HK-2 (cell line): ENCODE data around the gene MTUS2.

Experiments
- DNase-seq: peaks from one replicate; pipeline ENCODE4 v3.0.0-alpha.2; 2018; ENCODE audit not compliant: unreplicated experiment

The MTUS2 gene

DNA sequence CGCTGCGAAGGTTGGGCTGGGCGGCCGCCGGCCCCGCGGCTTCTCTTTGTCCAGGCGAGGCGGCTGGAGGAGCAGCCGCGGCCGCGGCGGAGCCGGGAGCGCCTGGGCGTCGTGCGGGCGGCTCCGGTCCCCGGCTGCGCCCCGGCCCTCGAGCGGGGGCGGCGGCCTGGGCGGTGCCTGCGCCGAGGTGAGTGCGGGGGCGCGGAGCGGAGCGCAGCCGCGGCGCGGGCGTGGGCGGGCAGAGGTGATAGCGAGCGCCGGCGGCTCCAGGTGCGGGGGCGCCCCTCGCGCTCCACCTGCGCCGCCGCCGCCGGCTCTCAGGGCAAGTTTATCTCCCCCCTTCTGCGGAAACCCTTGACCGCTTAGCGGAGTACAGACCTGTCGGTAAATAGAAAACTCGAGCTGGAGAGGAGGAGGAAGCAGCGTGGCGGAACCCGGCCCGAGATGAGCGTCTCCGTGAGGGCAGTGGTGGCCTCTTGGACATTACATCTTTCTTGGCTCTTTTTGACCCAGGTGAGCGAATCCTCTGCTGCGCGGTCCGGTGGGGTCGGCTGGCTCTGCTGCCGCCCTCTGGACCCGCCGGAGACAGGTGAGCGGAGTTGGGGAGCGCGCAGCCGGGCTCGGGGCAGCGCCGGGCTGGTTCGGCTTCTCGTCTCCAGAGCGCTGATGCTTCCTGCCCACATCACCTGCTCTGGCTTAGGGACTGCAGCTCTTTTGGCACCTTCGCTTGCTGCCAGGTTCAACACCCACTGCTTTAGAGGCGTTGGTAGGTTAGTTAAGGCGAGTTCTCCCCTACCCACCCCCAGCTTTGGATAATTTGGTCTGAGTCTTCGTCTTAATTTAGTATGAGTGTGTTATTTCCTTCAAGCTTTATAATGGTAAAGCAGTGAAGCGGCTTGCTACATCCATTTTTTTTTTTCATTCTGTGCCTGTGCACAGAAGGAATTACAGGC lies at the start of gene MTUS2:
MTUS2 (plus strand) TSS at position 241 of the 953 bp plus-strand sequence.
- DNase-seq: no peak

GRCh38 chr13:28778308-28779215 lies 41.6 kb upstream of the MTUS2 start:
- DNase-seq: no peak

DNA sequence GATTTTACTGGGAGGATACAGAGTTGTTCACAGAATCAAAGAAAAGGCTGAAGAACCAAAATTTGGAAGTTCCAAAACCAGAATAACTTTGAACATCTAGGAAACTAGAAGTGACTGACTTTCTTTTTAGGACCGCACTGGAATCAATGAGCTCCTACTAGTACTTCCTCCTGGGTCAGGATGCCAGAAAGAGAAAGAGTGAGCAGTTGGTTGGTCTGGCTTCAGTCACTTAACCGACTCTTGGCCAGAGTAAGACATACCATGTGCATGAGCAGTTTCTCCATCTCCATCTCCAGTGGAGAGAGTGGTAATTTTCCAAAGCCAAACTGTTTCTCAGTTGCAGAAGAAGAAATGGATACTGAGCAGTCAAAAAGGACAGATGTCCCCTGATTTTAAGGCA lies 27.1 kb upstream of the MTUS2 start:
- DNase-seq: no peak

DNA sequence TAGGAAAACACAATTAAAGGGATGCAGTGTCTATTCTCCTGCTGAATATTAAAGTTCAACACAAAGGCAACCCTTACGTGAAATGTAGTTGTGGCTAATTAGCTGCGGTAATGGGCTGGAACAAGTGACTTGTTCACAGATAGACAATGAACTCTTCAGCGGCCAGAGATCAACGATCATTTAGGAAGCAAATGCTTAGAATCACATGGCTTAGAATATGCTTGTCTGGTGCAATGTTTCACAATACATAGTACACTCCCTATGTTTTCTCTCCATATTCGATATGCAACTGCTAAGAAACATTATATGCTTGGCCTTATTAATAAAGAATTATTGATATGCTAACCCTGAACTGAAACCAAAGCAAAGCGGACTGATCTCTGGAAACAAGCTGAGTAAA lies 25.7 kb upstream of the MTUS2 start:
- DNase-seq: no peak

GRCh38 chr13:28796938-28797257 lies 23.2 kb upstream of the MTUS2 start:
- no peak for DNase-seq

DNA sequence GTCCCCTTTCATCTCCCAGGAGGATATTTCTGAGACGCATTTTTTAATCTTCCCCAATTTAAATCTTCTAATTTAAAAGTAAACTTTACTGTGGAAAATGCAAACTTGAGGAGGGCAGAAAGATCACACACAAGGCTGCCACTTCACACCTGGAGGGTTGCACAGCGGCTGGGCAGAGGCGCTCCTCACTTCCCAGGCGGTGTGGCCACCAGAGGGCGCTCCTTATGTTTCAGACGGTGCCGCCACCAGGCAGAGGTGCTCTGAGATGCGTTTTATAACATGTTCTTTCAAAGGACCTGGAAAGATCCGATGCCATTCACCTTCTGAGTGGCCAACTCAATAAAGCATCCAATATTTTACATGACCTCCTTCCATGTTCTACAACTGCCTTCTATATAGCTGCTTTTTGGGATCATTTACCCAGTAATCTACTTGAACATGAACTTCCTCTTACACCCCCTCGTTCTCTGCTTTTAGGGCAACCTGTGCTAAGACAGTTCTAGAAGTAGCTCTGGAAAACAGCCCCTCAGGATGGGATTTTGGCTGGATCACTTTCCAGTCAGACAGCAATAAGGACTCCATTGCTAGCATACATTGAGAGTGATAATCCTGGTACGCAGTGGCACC lies 14.8 kb upstream of the MTUS2 start:
- no peak for DNase-seq

- DNase-seq: no peak
Observed at GRCh38 chr13:28817204-28817603, 2.9 kb upstream of the MTUS2 start.

DNA sequence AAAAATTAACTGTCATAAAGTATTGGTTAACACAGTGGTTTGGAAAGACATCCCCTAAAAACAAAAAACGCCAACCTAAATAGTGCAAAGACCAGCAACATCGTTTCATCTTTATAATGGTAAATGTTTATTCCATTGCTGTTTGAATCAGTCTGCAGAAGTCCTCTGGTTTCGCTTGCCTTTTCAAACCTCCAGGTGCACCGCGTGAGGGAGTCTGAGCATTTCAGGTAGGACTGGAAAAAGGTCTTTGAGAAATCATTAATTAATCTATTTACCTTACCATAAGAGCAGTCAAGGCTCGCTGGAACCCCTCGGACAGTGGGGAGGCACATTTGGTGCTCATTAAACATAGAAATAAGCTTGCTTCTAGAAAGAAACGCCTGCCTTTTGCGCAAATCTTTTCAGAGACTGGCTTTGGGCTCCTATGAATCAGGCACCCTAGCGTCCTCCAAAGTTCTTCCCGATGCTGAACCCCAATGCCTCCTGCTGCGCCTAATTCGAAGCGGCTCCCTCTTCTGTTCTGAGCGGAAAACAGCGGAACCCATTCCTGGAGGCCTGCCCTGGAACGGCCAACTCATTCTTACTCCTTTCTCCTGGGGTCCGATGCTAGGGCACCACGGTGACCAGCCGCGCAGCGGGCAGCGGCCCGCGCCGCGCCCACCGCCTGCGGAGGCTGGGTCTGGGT lies 951 bp upstream of the MTUS2 start:
- DNase-seq: no peak

GRCh38 chr13:28819735-28820098 lies 422 bp upstream of the MTUS2 start:
- peak; percentile 44 for DNase-seq

DNA sequence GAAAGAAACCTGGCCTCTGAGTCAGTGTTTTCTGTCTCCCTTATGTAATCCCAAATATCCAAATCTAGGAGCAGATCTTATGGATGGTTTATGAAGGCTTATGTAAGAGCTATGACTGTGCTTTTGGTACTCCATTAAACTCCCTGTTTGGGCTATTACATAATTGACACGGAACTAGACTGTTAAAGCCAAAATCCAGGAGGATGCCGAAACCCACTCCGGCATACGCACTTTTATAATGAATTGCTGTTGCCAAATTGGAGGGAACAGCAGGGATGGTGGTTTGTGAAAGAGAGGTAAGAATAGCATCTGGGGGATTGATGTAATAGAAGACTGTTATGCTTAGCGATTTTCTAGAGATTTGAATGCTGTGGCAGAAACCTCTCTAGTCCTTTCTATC lies 2.0 kb downstream of the MTUS2 start:
- DNase-seq: no peak

DNA sequence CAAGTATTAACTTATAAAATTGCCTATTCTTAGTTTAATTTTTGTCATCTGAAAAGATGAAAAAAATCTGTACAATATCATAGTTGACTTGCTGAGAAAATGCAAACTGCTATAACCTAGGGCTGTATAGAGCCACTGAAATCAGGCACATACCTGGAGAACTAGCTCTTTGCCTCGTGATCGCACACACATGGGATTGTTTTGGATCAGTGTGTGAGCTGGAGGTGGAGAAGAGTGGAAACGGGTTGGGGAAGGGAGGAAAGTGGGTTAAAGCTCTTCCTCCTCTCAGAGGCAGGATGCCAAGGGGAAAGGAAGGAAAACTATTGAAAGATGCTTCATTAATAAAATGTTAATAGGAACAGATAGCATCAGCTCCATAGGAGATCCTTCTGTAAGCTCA lies 2.7 kb downstream of the MTUS2 start:
- no peak for DNase-seq

GRCh38 chr13:28825379-28825778 lies 5.2 kb downstream of the MTUS2 start:
- DNase-seq: no peak

- no peak for DNase-seq
Observed at GRCh38 chr13:28826368-28826767, 6.2 kb downstream of the MTUS2 start.

GRCh38 chr13:28830580-28830979 lies 10.4 kb downstream of the MTUS2 start:
- no peak for DNase-seq

DNA sequence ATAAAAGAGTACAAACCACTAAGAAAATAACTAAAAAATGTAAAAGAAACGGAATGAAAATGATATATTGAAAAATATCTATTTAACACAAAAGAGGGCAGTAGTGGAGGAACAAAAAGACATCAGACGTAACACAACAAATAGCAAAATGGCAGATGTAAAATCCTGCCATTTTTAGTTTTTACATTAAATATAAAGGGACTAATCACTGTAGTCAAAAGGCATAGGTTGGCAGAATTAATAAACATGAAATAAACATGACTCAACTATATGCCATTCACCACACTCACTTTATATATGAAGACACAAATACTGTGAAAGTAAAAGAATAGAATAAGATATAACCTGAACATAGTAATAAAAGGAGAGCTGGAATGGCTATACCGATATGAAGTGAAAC lies 11.0 kb downstream of the MTUS2 start:
- no peak for DNase-seq

DNA sequence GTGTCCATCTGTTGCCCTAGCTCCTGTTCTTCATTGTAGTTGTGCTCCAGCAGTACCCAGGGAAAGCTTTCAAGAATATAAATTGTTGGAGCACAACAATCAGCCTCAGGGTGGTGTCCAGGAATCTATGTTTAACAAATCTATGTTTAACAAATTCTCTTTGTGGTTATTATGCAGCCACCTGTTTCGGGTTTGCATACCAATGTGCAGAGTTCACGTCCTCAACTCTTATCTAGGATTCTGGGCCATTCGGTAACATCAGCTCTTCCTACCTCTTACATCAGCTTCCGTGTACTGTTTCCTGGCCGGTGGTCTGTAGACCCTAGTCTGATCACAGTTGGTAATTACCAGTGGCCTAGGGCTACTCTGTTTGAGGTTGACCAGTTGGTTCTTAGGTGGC lies 17.0 kb downstream of the MTUS2 start:
- no peak for DNase-seq

- DNase-seq: no peak
Observed at GRCh38 chr13:28843639-28844038, 23.5 kb downstream of the MTUS2 start.

DNA sequence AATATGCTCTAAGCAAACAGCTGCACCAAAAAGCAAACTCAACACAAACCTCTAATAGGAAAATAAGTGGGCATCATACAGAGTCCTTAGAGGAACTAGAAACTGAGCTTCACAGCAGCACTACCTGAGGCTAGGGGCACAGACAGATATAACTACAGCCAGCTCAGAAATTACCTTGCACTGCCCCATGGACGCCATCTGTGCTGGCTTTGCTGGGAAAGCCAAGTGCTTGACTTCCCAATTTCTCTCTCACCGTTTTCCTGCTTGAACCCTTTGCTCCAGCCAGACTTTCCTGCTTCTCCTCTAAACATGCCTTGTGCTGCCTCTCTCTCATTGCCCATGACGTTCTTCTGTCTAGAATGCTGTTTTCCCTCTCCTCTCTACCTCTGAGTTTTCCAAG lies 29.3 kb downstream of the MTUS2 start:
- DNase-seq: no peak

GRCh38 chr13:28850226-28850625 lies 30.1 kb downstream of the MTUS2 start:
- DNase-seq: no peak

DNA sequence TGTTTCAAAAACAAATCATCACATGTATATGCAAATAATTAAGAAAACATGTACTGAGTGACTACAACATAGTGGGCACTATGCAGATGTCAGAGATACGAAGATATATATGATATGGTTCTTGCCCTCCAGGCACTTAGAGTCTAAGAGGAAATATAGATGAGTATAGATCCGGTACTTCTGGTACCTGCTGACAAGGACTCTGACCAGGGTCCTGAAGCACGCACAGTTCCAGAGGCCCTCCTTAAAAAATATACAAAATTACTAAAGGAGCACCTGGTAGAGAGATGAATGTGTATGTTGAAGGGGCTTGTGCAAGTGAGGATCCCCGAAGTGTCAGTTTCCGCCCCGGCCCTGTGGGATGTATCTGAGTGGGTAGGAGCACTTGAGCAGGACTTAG lies 31.3 kb downstream of the MTUS2 start:
- DNase-seq: no peak

- DNase-seq: no peak
Observed at GRCh38 chr13:28854657-28855056, 34.5 kb downstream of the MTUS2 start.

DNA sequence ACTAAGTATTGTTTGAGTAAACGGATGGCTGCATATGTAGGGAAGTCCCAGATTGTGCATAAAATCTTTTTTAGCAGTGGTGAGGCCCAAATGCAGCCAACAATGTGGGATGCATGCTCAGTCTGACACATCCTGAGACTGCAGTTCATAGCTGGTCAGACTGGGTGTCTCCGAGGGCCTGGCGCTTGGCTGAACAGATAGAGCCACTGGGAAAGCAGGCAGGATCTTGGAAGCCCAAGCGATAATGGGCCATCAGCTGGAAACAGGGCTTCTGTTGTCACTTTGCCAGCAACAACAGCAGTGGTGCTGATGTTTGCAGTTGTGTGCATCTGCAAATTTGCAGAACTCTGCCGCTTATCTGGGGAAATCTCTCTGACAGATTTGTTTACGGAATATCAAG lies 36.1 kb downstream of the MTUS2 start:
- DNase-seq: no peak
